GM12878 (cell line): Measurements from ENCODE around the gene RAB11A. TPM values are rescaled to one million over a fixed set of nuclear protein-coding genes. Genes with fewer than 3 reads are reported as not detected.

Experiments used
- ATAC-seq: fragments of 200-7000 bp; cut with Tn5 transposase; 3 replicates; pipeline ENCODE4 v1.9.1; 2020; ENCODE audit warnings: mild to moderate bottlenecking, moderate library complexity
- BruUV-seq: library from RNA; stranded (reverse); fragments of 400-500 nt; replicated peaks from 2 replicates; lab custom pipeline; 2021; lab: Mats Ljungman, UMichigan
- CTCF ChIA-PET: fragments of 300-600 bp; sonication (Branson Sonifier 250); formaldehyde crosslinking; extraction: SDS; loops from one replicate; lab custom pipeline; 2021; ENCODE audit warnings: inconsistent platforms; lab: Yijun Ruan, JAX
- POLR2A ChIA-PET: fragments of 350-600 bp; formaldehyde crosslinking; extraction: SDS; loops from one replicate; lab custom pipeline; 2021; ENCODE audit warnings: inconsistent platforms; lab: Charles Lee
- RAD21 ChIA-PET: fragments of 300-600 bp; sonication (Branson Sonifier 250); formaldehyde crosslinking; loops from one replicate; lab custom pipeline; 2023; ENCODE audit warnings: antibody characterized with exemption; ENCODE audit not compliant: unreplicated experiment; lab: Charles Lee
- SMC1A ChIA-PET: fragments of 300-600 bp; sonication (Branson Sonifier 250); formaldehyde crosslinking; loops from one replicate; lab custom pipeline; 2023; ENCODE audit not compliant: unreplicated experiment, uncharacterized antibody; lab: Charles Lee
- DNase-seq: peaks from one replicate; pipeline ENCODE4 v3.0.0-alpha.2; 2011; ENCODE audit warnings: low read depth, low spot score
- FAIRE-seq: peaks from 3 replicates; lab custom pipeline; 2011; peaks lifted over from hg19 to GRCh38; lab: Jason Lieb, UNC
- H2AFZ ChIP-seq: 2 replicates; pipeline ENCODE4 v1.6.0; 2011; ENCODE audit warnings: low read depth, low read length, control low read depth; ENCODE audit not compliant: control insufficient read depth
- H3K27ac ChIP-seq: 2 replicates; pipeline ENCODE4 v1.5.1; 2011; ENCODE audit warnings: control low read depth; ENCODE audit not compliant: control insufficient read depth, insufficient read depth
- H3K27me3 ChIP-seq, 2 experiments: replicated peaks in 1 of 2; 2 replicates each; pipeline versions ENCODE4 v1.6.0 to v1.6.1; 2011; ENCODE audit warnings: low read length in 1 of 2; ENCODE audit not compliant: control insufficient read depth in 2 of 2, insufficient read depth in 2 of 2
- H3K36me3 ChIP-seq, 2 experiments: 2 replicates each; pipeline ENCODE4 v1.5.1; 2011; ENCODE audit warnings: low read length in 1 of 2; ENCODE audit not compliant: control insufficient read depth in 2 of 2, insufficient read depth in 2 of 2
- H3K4me1 ChIP-seq: 2 replicates; pipeline ENCODE4 v1.6.1; 2011; ENCODE audit warnings: mild to moderate bottlenecking, low read length, moderate library complexity, mixed read lengths; ENCODE audit not compliant: control insufficient read depth, insufficient read depth
- H3K4me2 ChIP-seq: 2 replicates; pipeline ENCODE4 v1.6.0; 2011; ENCODE audit warnings: control low read depth; ENCODE audit not compliant: control insufficient read depth, insufficient read depth
- H3K4me3 ChIP-seq: fragments of 200-600 bp; sonication (generic); 2 replicates; pipeline ENCODE4 v1.5.1; 2016
- H3K79me2 ChIP-seq: 2 replicates; pipeline ENCODE4 v1.6.0; 2011; ENCODE audit warnings: low read length; ENCODE audit not compliant: control insufficient read depth, insufficient read depth
- H3K9ac ChIP-seq: 2 replicates; pipeline ENCODE4 v1.8.0; 2011; ENCODE audit warnings: low read length, control low read depth, mixed read lengths; ENCODE audit not compliant: control insufficient read depth, insufficient read depth
- H3K9me3 ChIP-seq: replicated peaks from 3 replicates; pipeline ENCODE4 v1.5.1; 2011; ENCODE audit warnings: mild to moderate bottlenecking, low read length; ENCODE audit not compliant: control insufficient read depth, insufficient read depth
- H4K20me1 ChIP-seq: 2 replicates; pipeline ENCODE4 v1.6.0; 2011; ENCODE audit not compliant: control insufficient read depth, insufficient read depth
- BRCA1 ChIP-seq: IDR thresholded peaks from 2 replicates; pipeline ENCODE4 v1.6.1; 2011; ENCODE audit warnings: low read depth, low read length, improper control_type of control experiment
- MTA2 ChIP-seq: fragments of 450-650 bp; IDR thresholded peaks from 2 replicates; pipeline ENCODE4 v1.6.1; 2016; ENCODE audit warnings: low read depth, mild to moderate bottlenecking, moderate library complexity
- NFYB ChIP-seq: IDR thresholded peaks from 2 replicates; pipeline ENCODE4 v1.6.1; 2011; ENCODE audit warnings: low read depth, mild to moderate bottlenecking, low read length, improper control_type of control experiment, moderate library complexity; ENCODE audit not compliant: insufficient read depth
- SREBF2 ChIP-seq: IDR thresholded peaks from 2 replicates; pipeline ENCODE4 v1.6.1; 2012; ENCODE audit warnings: mild to moderate bottlenecking, low read length
- WGBS: methylation state at CpG from one replicate; pipeline ENCODE4 v1.1.6; 2016; ENCODE audit warnings: low lambda C conversion rate; ENCODE audit not compliant: insufficient replicate concordance, insufficient coverage; ENCODE audit errors: missing lambda C conversion rate; 5-methylcytosine and 5-hydroxymethylcytosine counted together
- in situ Hi-C: fragments of 300-500 bp; cut with MboI; formaldehyde crosslinking; loops from 9 replicates; pipeline ENCODE4 v1.14.3; 2018; ENCODE audit warnings: mixed read lengths
- intact Hi-C: fragments of 100-400 bp; cut with micrococcal nuclease; formaldehyde crosslinking; loops from one replicate; pipeline ENCODE4 v1.14.2; 2022; ENCODE audit not compliant: unreplicated experiment
- polyA plus RNA-seq, 11 experiments: library from polyadenylated mRNA; depleted of rRNA in 4 of 11; unstranded in 6 of 11; stranded (reverse) in 5 of 11; fragments of >200 nt; fragmentation: Nextera tagmentation in 4 of 11; fragmentation: Illumina TruSeq in 1 of 11; extraction: Ambion mirVana in 4 of 11; extraction: Trizol in 1 of 11; gene quantifications; 1 replicate in 1 of 11; 2 replicates in 10 of 11; pipeline versions ENCODE4 v1.2.1 to v1.2.3, GENCODE V29; 2011 to 2016; ENCODE audit warnings: inconsistent platforms in 2 of 11, missing spikeins in 2 of 11, low read depth in 1 of 11
- total RNA-seq, 4 experiments: library from RNA; depleted of rRNA in 3 of 4; stranded (reverse); fragments of >200 nt in 3 of 4; fragmentation: Illumina TruSeq in 1 of 4; extraction: Trizol in 1 of 4; gene quantifications; 2 replicates each; pipeline versions ENCODE4 v1.2.1 to v1.2.3, GENCODE V29; 2013 to 2021
- TF ChIP-seq, protein P1 (sequence below): fragments of 150-350 bp; IDR thresholded peaks from 2 replicates; pipeline ENCODE4 v1.6.1; 2014; ENCODE audit warnings: mild to moderate bottlenecking, low read depth, low read length
- TF ChIP-seq, protein P2 (sequence below): fragments of 450-650 bp; conservative IDR thresholded peaks from 2 replicates; pipeline ENCODE4 v1.6.1; 2017; ENCODE audit warnings: mild to moderate bottlenecking, moderate library complexity

The RAB11A gene
- total and polyA plus RNA-seq, 10 of the 15 experiments (the other 5 are each of a cell fraction or from before 2014, with no cell fraction given), result 128 to 387 (median 224) TPM

DNA sequence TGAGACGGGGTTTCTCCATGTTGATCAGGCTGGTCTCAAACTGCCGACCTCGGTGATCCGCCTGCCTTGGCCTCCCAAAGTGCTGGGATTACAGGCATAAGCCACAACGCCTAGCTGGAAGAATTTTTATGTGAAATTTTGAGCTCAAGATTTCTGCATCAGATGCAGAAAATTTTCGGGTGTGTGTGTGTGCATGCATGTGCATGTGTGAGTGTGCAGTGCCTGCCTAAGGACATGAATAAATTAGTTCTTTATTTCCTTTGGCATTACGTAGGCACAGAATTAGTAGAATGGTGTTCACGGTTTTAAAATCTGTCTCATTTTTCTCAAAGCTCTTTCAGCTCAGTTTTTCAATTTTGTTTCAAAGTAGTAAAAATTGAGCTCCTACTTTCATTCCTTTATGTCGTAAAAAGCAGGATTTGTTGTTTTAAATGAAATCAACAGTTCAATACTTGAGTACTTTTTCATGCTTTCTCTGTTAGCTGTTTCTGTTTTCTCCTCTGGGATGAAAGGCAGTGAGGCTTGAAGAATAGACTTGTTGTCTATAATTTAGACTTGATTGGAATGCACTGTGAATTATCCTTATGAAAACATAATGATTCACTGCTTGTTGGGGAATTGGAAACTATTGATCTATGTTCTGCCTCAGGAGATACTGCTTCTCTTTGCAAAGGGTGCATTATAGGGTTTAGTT is 23.3 kb upstream of the RAB11A start:
- ChIA-PET CTCF (interaction anchor here (0.6 to 2.1 kb wide), 10 partner anchors 9 to 210 kb away, joined by 3 to 9 read pairs (median 3); partner anchors contain the start of gene RAB11A), POLR2A (interaction anchor here (1.0 kb wide), 1 partner anchor 11 kb away, joined by 5 read pairs; no protein-coding TSS in a partner anchor), SMC1A (interaction anchor here (0.7 to 1.3 kb wide), 5 partner anchors 9 to 217 kb away, joined by 3 to 10 read pairs (median 3); no protein-coding TSS in a partner anchor), RAD21 (no interaction called here)
- in situ Hi-C loops, result no loop called here
- Histone ChIP-seq H3K79me2 (no peaks in the 10 kb centered on the region), H2AFZ (no peak overlapping the region), H4K20me1 (no peaks in the 10 kb centered on the region), H3K4me1 (no peaks in the 10 kb centered on the region), H3K9me3 (no peaks in the 10 kb centered on the region), H3K4me3 (no peak overlapping the region), H3K36me3 (no peaks in the 10 kb centered on the region), H3K27ac (no peak overlapping the region), H3K27me3 (no peaks in the 10 kb centered on the region), H3K4me2 (no peak overlapping the region), H3K9ac (no peak overlapping the region)
- FAIRE-seq (no peak), DNase-seq (no peak), ATAC-seq (no peak)
- 67% methylated on average over 9 of the region's 9 CpGs for WGBS
- BruUV-seq, result no TSS peak
- no peak for TF ChIP-seq MTA2
- TF ChIP-seq, protein P1, sequence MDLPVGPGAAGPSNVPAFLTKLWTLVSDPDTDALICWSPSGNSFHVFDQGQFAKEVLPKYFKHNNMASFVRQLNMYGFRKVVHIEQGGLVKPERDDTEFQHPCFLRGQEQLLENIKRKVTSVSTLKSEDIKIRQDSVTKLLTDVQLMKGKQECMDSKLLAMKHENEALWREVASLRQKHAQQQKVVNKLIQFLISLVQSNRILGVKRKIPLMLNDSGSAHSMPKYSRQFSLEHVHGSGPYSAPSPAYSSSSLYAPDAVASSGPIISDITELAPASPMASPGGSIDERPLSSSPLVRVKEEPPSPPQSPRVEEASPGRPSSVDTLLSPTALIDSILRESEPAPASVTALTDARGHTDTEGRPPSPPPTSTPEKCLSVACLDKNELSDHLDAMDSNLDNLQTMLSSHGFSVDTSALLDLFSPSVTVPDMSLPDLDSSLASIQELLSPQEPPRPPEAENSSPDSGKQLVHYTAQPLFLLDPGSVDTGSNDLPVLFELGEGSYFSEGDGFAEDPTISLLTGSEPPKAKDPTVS, result no peak
- TF ChIP-seq SREBF2, result no peak
- TF ChIP-seq, protein P2, sequence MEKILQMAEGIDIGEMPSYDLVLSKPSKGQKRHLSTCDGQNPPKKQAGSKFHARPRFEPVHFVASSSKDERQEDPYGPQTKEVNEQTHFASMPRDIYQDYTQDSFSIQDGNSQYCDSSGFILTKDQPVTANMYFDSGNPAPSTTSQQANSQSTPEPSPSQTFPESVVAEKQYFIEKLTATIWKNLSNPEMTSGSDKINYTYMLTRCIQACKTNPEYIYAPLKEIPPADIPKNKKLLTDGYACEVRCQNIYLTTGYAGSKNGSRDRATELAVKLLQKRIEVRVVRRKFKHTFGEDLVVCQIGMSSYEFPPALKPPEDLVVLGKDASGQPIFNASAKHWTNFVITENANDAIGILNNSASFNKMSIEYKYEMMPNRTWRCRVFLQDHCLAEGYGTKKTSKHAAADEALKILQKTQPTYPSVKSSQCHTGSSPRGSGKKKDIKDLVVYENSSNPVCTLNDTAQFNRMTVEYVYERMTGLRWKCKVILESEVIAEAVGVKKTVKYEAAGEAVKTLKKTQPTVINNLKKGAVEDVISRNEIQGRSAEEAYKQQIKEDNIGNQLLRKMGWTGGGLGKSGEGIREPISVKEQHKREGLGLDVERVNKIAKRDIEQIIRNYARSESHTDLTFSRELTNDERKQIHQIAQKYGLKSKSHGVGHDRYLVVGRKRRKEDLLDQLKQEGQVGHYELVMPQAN, result no peak
- no peak for TF ChIP-seq NFYB
- TF ChIP-seq BRCA1, result no peak
- intact Hi-C loops, result no loop called here
